Common myeloid progenitor, CD34-positive (primary cell): ENCODE data around the gene RRAGD. TPM values are rescaled to one million over a fixed set of nuclear protein-coding genes. Genes with fewer than 3 reads are reported as not detected.

Source experiments
- CTCF ChIA-PET: fragments of 350-600 bp; sonication (Branson Sonifier 250); formaldehyde crosslinking; loops from one replicate; lab custom pipeline; 2021; ENCODE audit warnings: antibody characterized with exemption; lab: Charles Lee
- POLR2A ChIA-PET: fragments of 350-600 bp; sonication (Branson Sonifier 250); formaldehyde crosslinking; loops from one replicate; lab custom pipeline; 2021; ENCODE audit warnings: antibody characterized with exemption; lab: Charles Lee
- DNase-seq, 3 donors: peaks; one replicate each; pipeline versions ENCODE4 v3.0.0 to v3.0.0-alpha.2; 2013
- H3K27ac ChIP-seq, 2 experiments: 1 replicate in 1 of 2; 2 replicates in 1 of 2; pipeline ENCODE4 v1.7.0; 2013; ENCODE audit warnings: inconsistent platforms in 2 of 2, low read length in 2 of 2, mild to moderate bottlenecking in 2 of 2, low read depth in 1 of 2, moderate library complexity in 1 of 2; ENCODE audit not compliant: severe bottlenecking in 2 of 2, insufficient read depth in 1 of 2, poor library complexity in 1 of 2
- H3K27me3 ChIP-seq, 5 experiments: replicated peaks in 2 of 5; 1 replicate in 3 of 5; 2 replicates in 2 of 5; pipeline versions ENCODE4 v1.6.1 to v1.7.0; 2013; ENCODE audit warnings: low read length in 4 of 5, mild to moderate bottlenecking in 2 of 5, moderate library complexity in 2 of 5, inconsistent platforms in 1 of 5; ENCODE audit not compliant: insufficient read depth in 5 of 5, control insufficient read depth in 4 of 5
- H3K36me3 ChIP-seq, 4 experiments: 1 replicate in 2 of 4; 2 replicates in 2 of 4; pipeline versions ENCODE4 v1.6.1 to v1.7.0; 2013; ENCODE audit warnings: low read length in 3 of 4, control low read depth in 1 of 4, mild to moderate bottlenecking in 1 of 4; ENCODE audit not compliant: control insufficient read depth in 4 of 4, insufficient read depth in 4 of 4
- H3K4me1 ChIP-seq, 4 experiments: 1 replicate in 3 of 4; 2 replicates in 1 of 4; pipeline versions ENCODE4 v1.6.1 to v1.7.1; 2013; ENCODE audit warnings: low read length in 3 of 4, mild to moderate bottlenecking in 3 of 4, control low read depth in 1 of 4, inconsistent platforms in 1 of 4, moderate library complexity in 1 of 4; ENCODE audit not compliant: control insufficient read depth in 4 of 4, insufficient read depth in 4 of 4; ENCODE audit errors: control extremely low read depth in 1 of 4
- H3K4me3 ChIP-seq, 7 experiments: 1 replicate in 4 of 7; 2 replicates in 3 of 7; pipeline versions ENCODE4 v1.5.1 to v1.7.0; 2013; ENCODE audit warnings: mild to moderate bottlenecking in 7 of 7, low read length in 6 of 7, moderate library complexity in 6 of 7, inconsistent platforms in 2 of 7, low read depth in 2 of 7, control low read depth in 1 of 7; ENCODE audit not compliant: insufficient read depth in 4 of 7, control insufficient read depth in 1 of 7; ENCODE audit errors: extremely low read depth in 1 of 7
- H3K9me3 ChIP-seq, 5 experiments: 1 replicate in 4 of 5; 2 replicates in 1 of 5; pipeline versions ENCODE4 v1.6.1 to v1.7.1; 2013; ENCODE audit warnings: low read length in 4 of 5, mild to moderate bottlenecking in 2 of 5, inconsistent platforms in 1 of 5, low read depth in 1 of 5, moderate library complexity in 1 of 5; ENCODE audit not compliant: control insufficient read depth in 4 of 5, insufficient read depth in 2 of 5; ENCODE audit errors: control extremely low read depth in 1 of 5
- WGBS: methylation state at CpG from one replicate; pipeline ENCODE4 v1.1.5; 2013; ENCODE audit not compliant: insufficient coverage; 5-methylcytosine and 5-hydroxymethylcytosine counted together
- polyA plus RNA-seq: library from polyadenylated mRNA; unstranded; fragments of 120-200 nt; gene quantifications from one replicate; pipeline ENCODE4 v1.2.1, GENCODE V29; 2013

Gene RRAGD, protein sequence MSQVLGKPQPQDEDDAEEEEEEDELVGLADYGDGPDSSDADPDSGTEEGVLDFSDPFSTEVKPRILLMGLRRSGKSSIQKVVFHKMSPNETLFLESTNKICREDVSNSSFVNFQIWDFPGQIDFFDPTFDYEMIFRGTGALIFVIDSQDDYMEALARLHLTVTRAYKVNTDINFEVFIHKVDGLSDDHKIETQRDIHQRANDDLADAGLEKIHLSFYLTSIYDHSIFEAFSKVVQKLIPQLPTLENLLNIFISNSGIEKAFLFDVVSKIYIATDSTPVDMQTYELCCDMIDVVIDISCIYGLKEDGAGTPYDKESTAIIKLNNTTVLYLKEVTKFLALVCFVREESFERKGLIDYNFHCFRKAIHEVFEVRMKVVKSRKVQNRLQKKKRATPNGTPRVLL
- 11.8 TPM for polyA plus RNA-seq

- Histone ChIP-seq H3K4me1 (peaks cover 4 to 52% (median 26%) of the 10 kb centered on the region in 4 experiments), H3K36me3 (no peaks in the 10 kb centered on the region), H3K27ac (peak within 1 kb of the TSS in 1 of 2 experiments; percentile 54), H3K9me3 (no peaks in the 10 kb centered on the region), H3K4me3 (peak within 1 kb of the TSS; percentile 44 to 88 (median 82)), H3K27me3 (no peaks in the 10 kb centered on the region)
- POLR2A ChIA-PET, result interaction anchor here (1.2 kb wide), 1 partner anchor 20 kb away, joined by 4 read pairs; the partner anchor contains the start of gene ANKRD6
- CTCF ChIA-PET, result interaction anchor here (0.7 to 7.8 kb wide), 6 partner anchors 14 to 48 kb away, joined by 3 to 53 read pairs (median 4); partner anchors contain the start of gene ANKRD6
- DNase-seq, result peak; percentile 73 to 92 (median 85)
- WGBS, result under 1% methylated on average over 57 of the region's 85 CpGs
These were observed at the start of gene RRAGD for GRCh38 chr6:89412071-89413005. Gene RRAGD (minus strand): TSS chr6:89412273. CDS start chr6:89411993, 280 bp downstream.

GRCh38 chr6:89460713-89461112 is 48.6 kb upstream of the RRAGD start:
- DNase-seq, result no peak
- no peaks in the 10 kb centered on the region for H3K9me3 ChIP-seq
- no peak overlapping the region for H3K27ac ChIP-seq
- CTCF ChIA-PET, result no interaction called here
- peaks cover 0 to 5% (median 2%) of the 10 kb centered on the region in 4 experiments for H3K4me1 ChIP-seq
- H3K36me3 ChIP-seq, result no peaks in the 10 kb centered on the region
- POLR2A ChIA-PET, result no interaction called here
- no peak overlapping the region for H3K4me3 ChIP-seq
- H3K27me3 ChIP-seq, result no peaks in the 10 kb centered on the region
- WGBS, result 97% methylated on average over 6 of the region's 7 CpGs

- no peak for DNase-seq
- no peaks in the 10 kb centered on the region for H3K9me3 ChIP-seq
- H3K27ac ChIP-seq, result no peak overlapping the region
- POLR2A ChIA-PET, result no interaction called here
- no peaks in the 10 kb centered on the region for H3K36me3 ChIP-seq
- no peaks in the 10 kb centered on the region for H3K27me3 ChIP-seq
- WGBS, result no CpG with 5 or more reads among the region's 1 CpG
- peaks cover 0 to 3% (median under 1%) of the 10 kb centered on the region in 4 experiments for H3K4me1 ChIP-seq
- H3K4me3 ChIP-seq, result no peak overlapping the region
- CTCF ChIA-PET, result interaction anchor here (0.9 kb wide), 1 partner anchor 22 kb away, joined by 4 read pairs; no protein-coding TSS in a partner anchor
These were observed 47.4 kb upstream of the RRAGD start for GRCh38 chr6:89459501-89459900.

- Histone ChIP-seq H3K27ac (no peak overlapping the region), H3K27me3 (no peaks in the 10 kb centered on the region), H3K9me3 (no peaks in the 10 kb centered on the region), H3K36me3 (no peaks in the 10 kb centered on the region), H3K4me3 (no peak overlapping the region), H3K4me1 (no peaks in the 10 kb centered on the region)
- 94% methylated on average over 5 of the region's 5 CpGs for WGBS
- ChIA-PET CTCF (interaction anchor here (0.9 to 1.0 kb wide), 2 partner anchors 21 to 37 kb away, joined by 3 to 4 read pairs; no protein-coding TSS in a partner anchor), POLR2A (no interaction called here)
- DNase-seq, result no peak
These were observed 46.6 kb upstream of the RRAGD start for GRCh38 chr6:89458704-89459103.

- no peak overlapping the region for H3K4me3 ChIP-seq
- H3K9me3 ChIP-seq, result no peaks in the 10 kb centered on the region
- H3K27ac ChIP-seq, result no peak overlapping the region
- 90% methylated on average over 2 of the region's 2 CpGs for WGBS
- ChIA-PET CTCF (no interaction called here), POLR2A (no interaction called here)
- H3K4me1 ChIP-seq, result no peaks in the 10 kb centered on the region
- no peaks in the 10 kb centered on the region for H3K27me3 ChIP-seq
- no peak for DNase-seq
- H3K36me3 ChIP-seq, result no peaks in the 10 kb centered on the region
These were observed 42.2 kb upstream of the RRAGD start for GRCh38 chr6:89454300-89454699.

DNA sequence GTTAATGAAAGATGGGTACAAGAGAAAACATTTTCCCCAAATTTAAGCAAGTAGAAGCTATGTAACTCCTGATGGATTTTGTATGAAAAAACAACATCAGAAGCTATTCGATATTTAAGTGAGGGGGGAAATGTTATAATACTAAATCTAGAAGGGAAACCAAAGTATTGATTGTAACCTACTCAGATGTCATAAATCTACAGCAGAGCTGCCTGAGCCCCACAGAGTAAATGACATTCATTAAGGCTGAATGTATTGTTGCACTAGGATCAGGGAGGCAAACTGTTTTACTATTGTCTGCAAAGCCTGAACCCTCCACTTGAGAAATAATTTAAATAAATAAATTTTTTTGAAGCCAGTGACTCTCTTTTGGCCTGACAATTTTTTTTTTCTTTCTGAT is 40.2 kb upstream of the RRAGD start:
- peaks cover 0 to 4% (median 2%) of the 10 kb centered on the region in 4 experiments for H3K4me1 ChIP-seq
- POLR2A ChIA-PET, result no interaction called here
- DNase-seq, result no peak
- H3K4me3 ChIP-seq, result no peak overlapping the region
- no peak overlapping the region for H3K27ac ChIP-seq
- H3K9me3 ChIP-seq, result no peaks in the 10 kb centered on the region
- H3K36me3 ChIP-seq, result no peaks in the 10 kb centered on the region
- CTCF ChIA-PET, result interaction anchor here (1.5 to 1.6 kb wide), 2 partner anchors 34 to 166 kb away, joined by 4 read pairs; no protein-coding TSS in a partner anchor
- no peaks in the 10 kb centered on the region for H3K27me3 ChIP-seq
- WGBS, result no CpG with 5 or more reads among the region's 1 CpG
